IPS DF 4.7 (cell line): ENCODE results near the gene GOLGB1.
"Not testable (repeated sequence)": the region's sequence is repeated elsewhere in the genome, so short reads cannot be mapped to it uniquely, and the experiment has no call there.

Source experiments
- DNase-seq: peaks from one replicate; pipeline ENCODE4 v3.0.0-alpha.2; 2013; ENCODE audit warnings: low spot score; ENCODE audit errors: extremely low read depth

Gene GOLGB1

GRCh38 chr3:121749276-121750086 is at the start of gene GOLGB1:
Gene GOLGB1, minus strand, starts transcription at chr3:121749741. Its CDS starts 18,770 bp downstream, at chr3:121730971.
- DNase-seq, result peak; percentile 100

- DNase-seq, result no peak
Measured at GRCh38 chr3:121796970-121797369, 47.4 kb upstream of the GOLGB1 start.

- DNase-seq, result no peak
Measured at GRCh38 chr3:121794264-121794983, 44.9 kb upstream of the GOLGB1 start.

GRCh38 chr3:121793078-121793477 is 43.5 kb upstream of the GOLGB1 start:
- DNase-seq, result no peak

- DNase-seq, result no peak
Measured at GRCh38 chr3:121786485-121786884, 36.9 kb upstream of the GOLGB1 start.

GRCh38 chr3:121782784-121783183 is 33.2 kb upstream of the GOLGB1 start:
- not testable (repeated sequence) for DNase-seq

GRCh38 chr3:121781611-121782010 is 32.1 kb upstream of the GOLGB1 start:
- DNase-seq, result no peak

- not testable (repeated sequence) for DNase-seq
Measured at GRCh38 chr3:121775095-121775494, 25.6 kb upstream of the GOLGB1 start.

GRCh38 chr3:121769246-121769645 is 19.7 kb upstream of the GOLGB1 start:
- no peak for DNase-seq

GRCh38 chr3:121768452-121768851 is 18.9 kb upstream of the GOLGB1 start:
- DNase-seq, result no peak

- DNase-seq, result no peak
Measured at GRCh38 chr3:121759541-121760202, 10.1 kb upstream of the GOLGB1 start.

GRCh38 chr3:121758727-121759450 is 9.3 kb upstream of the GOLGB1 start:
- DNase-seq, result no peak

GRCh38 chr3:121757812-121758545 is 8.4 kb upstream of the GOLGB1 start:
- DNase-seq, result no peak

- DNase-seq, result no peak
Measured at GRCh38 chr3:121757087-121757811, 7.7 kb upstream of the GOLGB1 start.

GRCh38 chr3:121752772-121753171 is 3.2 kb upstream of the GOLGB1 start:
- no peak for DNase-seq

- DNase-seq, result no peak
Measured at GRCh38 chr3:121752261-121752660, 2.7 kb upstream of the GOLGB1 start.

- no peak for DNase-seq
Measured at GRCh38 chr3:121750087-121750415, 510 bp upstream of the GOLGB1 start.

GRCh38 chr3:121748680-121749275 is 763 bp downstream of the GOLGB1 start:
- no peak for DNase-seq

- no peak for DNase-seq
Measured at GRCh38 chr3:121747976-121748375, 1.6 kb downstream of the GOLGB1 start.

- not testable (repeated sequence) for DNase-seq
Measured at GRCh38 chr3:121743106-121743505, 6.4 kb downstream of the GOLGB1 start.
